Measurements from ENCODE around the gene ADAMTS18. TPM values are rescaled to one million over a fixed set of nuclear protein-coding genes. Genes with fewer than 3 reads are reported as not detected.

The ADAMTS18 gene
- total and polyA plus RNA-seq, 4 donors, result 0.03 to 5.8 (median 1.0) TPM; not detected in 1

GRCh38 chr16:77462894-77463293, 28.1 kb upstream of the ADAMTS18 start:
- H3K4me1 ChIP-seq (ENCODE audit: control insufficient read depth in 1 of 2, insufficient read depth in 2 of 2, low read length in 2 of 2), result no peaks in the 10 kb centered on the region
- no peaks in the 10 kb centered on the region for H3K9me3 ChIP-seq (ENCODE audit: control insufficient read depth, low read length)
- no peak for ATAC-seq (ENCODE audit: low FRiP score)
- intact Hi-C loops (cut with DNase I), result no loop called here
- no peak overlapping the region for H3K27ac ChIP-seq (ENCODE audit: low read depth in 1 of 2, low read length in 2 of 2)
- no peak overlapping the region for H3K4me3 ChIP-seq (ENCODE audit: low read length in 2 of 2)
- WGBS, 2 donors, result 11 to 14% methylated on average over 3 of the region's 3 CpGs
- DNase-seq, result no peak
- H3K36me3 ChIP-seq (ENCODE audit: control insufficient read depth in 1 of 2, insufficient read depth in 2 of 2, low read length in 1 of 2), result no peaks in the 10 kb centered on the region
- no peaks in the 10 kb centered on the region for H3K27me3 ChIP-seq (ENCODE audit: control insufficient read depth in 1 of 2, insufficient read depth in 2 of 2, low read length in 1 of 2)

- Histone ChIP-seq H3K9me3 (ENCODE audit: control insufficient read depth, low read length) (no peaks in the 10 kb centered on the region), H3K4me1 (ENCODE audit: control insufficient read depth in 1 of 2, insufficient read depth in 2 of 2, low read length in 2 of 2) (no peaks in the 10 kb centered on the region), H3K36me3 (ENCODE audit: control insufficient read depth in 1 of 2, insufficient read depth in 2 of 2, low read length in 1 of 2) (no peaks in the 10 kb centered on the region), H3K4me3 (ENCODE audit: low read length in 2 of 2) (no peak overlapping the region), H3K27ac (ENCODE audit: low read depth in 1 of 2, low read length in 2 of 2) (no peak overlapping the region), H3K27me3 (ENCODE audit: control insufficient read depth in 1 of 2, insufficient read depth in 2 of 2, low read length in 1 of 2) (no peaks in the 10 kb centered on the region)
- WGBS, 2 donors, result 34 to 43% methylated on average over 3 of the region's 3 CpGs
- DNase-seq (no peak), ATAC-seq (ENCODE audit: low FRiP score) (no peak)
- intact Hi-C loops (cut with DNase I), result no loop called here
These were observed 24.9 kb upstream of the ADAMTS18 start for GRCh38 chr16:77459534-77460254.

DNA sequence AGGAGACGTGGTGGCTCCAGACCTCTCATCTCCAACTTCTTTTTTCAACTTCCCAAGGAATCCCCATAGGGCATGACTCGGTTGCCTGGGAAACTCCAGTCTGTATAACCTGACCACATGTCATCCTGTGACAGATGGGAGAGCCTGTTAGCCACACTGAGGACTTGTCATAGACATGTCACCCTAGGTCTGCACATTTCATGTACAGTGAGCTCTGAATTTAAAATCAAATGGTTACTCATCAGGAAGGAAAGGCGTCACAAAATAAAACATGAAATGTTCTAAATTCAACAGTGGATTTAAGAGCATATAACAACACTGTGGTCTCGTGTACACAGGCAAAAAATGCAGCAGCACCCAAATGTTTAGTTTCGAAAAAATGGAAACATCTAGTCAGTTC, 22.2 kb upstream of the ADAMTS18 start:
- ATAC-seq (ENCODE audit: low FRiP score), result no peak
- WGBS, 2 donors, result 5 to 22% methylated on average over 5 of the region's 5 CpGs
- H3K27ac ChIP-seq (ENCODE audit: low read depth in 1 of 2, low read length in 2 of 2), result no peak overlapping the region
- intact Hi-C loops (cut with DNase I), result no loop called here
- H3K36me3 ChIP-seq (ENCODE audit: control insufficient read depth in 1 of 2, insufficient read depth in 2 of 2, low read length in 1 of 2), result no peaks in the 10 kb centered on the region
- no peak overlapping the region for H3K4me3 ChIP-seq (ENCODE audit: low read length in 2 of 2)
- H3K4me1 ChIP-seq (ENCODE audit: control insufficient read depth in 1 of 2, insufficient read depth in 2 of 2, low read length in 2 of 2), result no peaks in the 10 kb centered on the region
- no peaks in the 10 kb centered on the region for H3K9me3 ChIP-seq (ENCODE audit: control insufficient read depth, low read length)
- no peaks in the 10 kb centered on the region for H3K27me3 ChIP-seq (ENCODE audit: control insufficient read depth in 1 of 2, insufficient read depth in 2 of 2, low read length in 1 of 2)
- DNase-seq, result no peak

DNA sequence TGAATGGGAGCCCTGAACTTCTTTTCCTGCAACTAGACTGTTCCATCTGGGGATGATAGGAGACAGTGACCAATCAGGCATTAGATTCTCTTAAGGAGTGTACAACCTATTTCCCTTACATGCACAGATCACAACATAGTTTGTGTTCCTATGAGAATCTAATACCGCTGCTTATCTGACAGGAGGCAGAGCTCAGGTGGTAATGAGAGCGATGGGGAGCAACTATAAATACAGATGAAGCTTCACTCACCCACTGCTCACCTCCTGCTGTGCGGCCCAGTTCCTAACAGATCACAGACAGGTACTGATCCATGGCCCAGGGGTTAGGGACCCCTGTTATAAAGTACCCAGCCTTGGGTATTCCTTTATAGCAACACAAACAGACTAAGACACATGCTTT, 17.4 kb upstream of the ADAMTS18 start:
- intact Hi-C loops (cut with DNase I), result no loop called here
- 93 to 97% methylated on average over 3 of the region's 3 CpGs for WGBS, 2 donors
- DNase-seq (no peak), ATAC-seq (ENCODE audit: low FRiP score) (no peak)
- no peak overlapping the region for H3K4me3 ChIP-seq (ENCODE audit: low read length in 2 of 2)
- H3K4me1 ChIP-seq (ENCODE audit: control insufficient read depth in 1 of 2, insufficient read depth in 2 of 2, low read length in 2 of 2), result no peaks in the 10 kb centered on the region
- H3K36me3 ChIP-seq (ENCODE audit: control insufficient read depth in 1 of 2, insufficient read depth in 2 of 2, low read length in 1 of 2), result no peaks in the 10 kb centered on the region
- H3K9me3 ChIP-seq (ENCODE audit: control insufficient read depth, low read length), result no peaks in the 10 kb centered on the region
- no peak overlapping the region for H3K27ac ChIP-seq (ENCODE audit: low read depth in 1 of 2, low read length in 2 of 2)
- H3K27me3 ChIP-seq (ENCODE audit: control insufficient read depth in 1 of 2, insufficient read depth in 2 of 2, low read length in 1 of 2), result no peaks in the 10 kb centered on the region

DNA sequence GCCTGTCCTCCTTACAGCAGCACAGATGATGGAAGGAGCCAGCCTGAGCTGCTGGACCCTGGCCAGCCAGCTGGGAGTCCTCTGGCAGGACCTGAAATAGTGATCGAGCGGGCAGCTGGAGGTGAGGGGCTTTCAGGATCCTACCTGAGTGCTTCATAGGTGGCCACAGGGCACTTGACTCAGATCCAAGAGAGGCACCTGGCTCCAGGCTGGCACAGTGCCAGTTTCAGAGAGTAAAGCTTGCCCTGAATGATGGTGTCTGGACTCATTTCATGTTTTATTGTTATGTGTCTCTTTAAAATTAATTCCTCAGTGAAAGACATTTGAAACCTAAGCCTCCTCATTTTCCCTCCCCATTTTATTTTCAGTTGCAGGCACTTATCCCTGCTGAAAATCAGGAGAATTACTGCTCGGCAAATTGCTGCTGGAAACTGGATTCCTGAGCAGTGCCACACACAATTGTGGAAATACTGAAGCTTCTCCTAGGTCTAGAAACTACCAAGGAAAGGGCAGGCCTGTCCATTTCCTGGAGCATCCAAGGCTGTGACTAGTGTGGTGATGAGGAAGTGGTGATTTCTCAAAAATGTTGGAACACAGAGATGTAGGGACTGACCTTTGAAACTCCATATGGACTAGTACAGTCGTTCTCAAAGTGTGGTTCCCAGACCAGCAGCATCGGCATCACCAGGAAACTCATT, 16.1 kb upstream of the ADAMTS18 start:
- H3K4me1 ChIP-seq (ENCODE audit: control insufficient read depth in 1 of 2, insufficient read depth in 2 of 2, low read length in 2 of 2), result no peaks in the 10 kb centered on the region
- no peaks in the 10 kb centered on the region for H3K27me3 ChIP-seq (ENCODE audit: control insufficient read depth in 1 of 2, insufficient read depth in 2 of 2, low read length in 1 of 2)
- ATAC-seq (ENCODE audit: low FRiP score), result no peak
- H3K9me3 ChIP-seq (ENCODE audit: control insufficient read depth, low read length), result no peaks in the 10 kb centered on the region
- 32 to 35% methylated on average over 5 of the region's 5 CpGs for WGBS, 2 donors
- intact Hi-C loops (cut with DNase I), result no loop called here
- H3K4me3 ChIP-seq (ENCODE audit: low read length in 2 of 2), result no peak overlapping the region
- no peak overlapping the region for H3K27ac ChIP-seq (ENCODE audit: low read depth in 1 of 2, low read length in 2 of 2)
- DNase-seq, result no peak
- no peaks in the 10 kb centered on the region for H3K36me3 ChIP-seq (ENCODE audit: control insufficient read depth in 1 of 2, insufficient read depth in 2 of 2, low read length in 1 of 2)

- DNase-seq (no peak), ATAC-seq (ENCODE audit: low FRiP score) (no peak)
- Histone ChIP-seq H3K36me3 (ENCODE audit: control insufficient read depth in 1 of 2, insufficient read depth in 2 of 2, low read length in 1 of 2) (no peaks in the 10 kb centered on the region), H3K4me1 (ENCODE audit: control insufficient read depth in 1 of 2, insufficient read depth in 2 of 2, low read length in 2 of 2) (no peaks in the 10 kb centered on the region), H3K4me3 (ENCODE audit: low read length in 2 of 2) (no peak overlapping the region), H3K9me3 (ENCODE audit: control insufficient read depth, low read length) (no peaks in the 10 kb centered on the region), H3K27ac (ENCODE audit: low read depth in 1 of 2, low read length in 2 of 2) (no peak overlapping the region), H3K27me3 (ENCODE audit: control insufficient read depth in 1 of 2, insufficient read depth in 2 of 2, low read length in 1 of 2) (no peaks in the 10 kb centered on the region)
- intact Hi-C loops (cut with DNase I), result no loop called here
These were observed 14.4 kb upstream of the ADAMTS18 start for GRCh38 chr16:77449208-77449607.

DNA sequence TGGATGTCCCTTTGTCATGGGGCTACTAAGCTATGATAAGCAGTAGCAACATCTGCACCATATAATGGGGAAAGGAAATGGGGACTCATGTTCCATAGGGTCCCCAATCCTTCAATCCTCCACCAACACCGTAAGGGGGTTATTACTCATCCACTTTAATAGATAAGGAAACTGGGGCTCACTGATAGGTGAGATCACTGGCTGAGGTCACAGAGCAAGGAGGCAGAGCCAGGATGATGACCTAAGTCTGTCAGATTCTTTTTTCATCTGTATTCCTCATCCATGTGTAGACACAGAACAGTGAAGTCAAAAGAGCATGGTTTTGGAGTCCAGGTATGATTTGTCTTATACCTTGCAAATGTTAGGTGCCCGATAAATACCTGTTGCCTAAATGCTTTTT, 10.5 kb upstream of the ADAMTS18 start:
- Histone ChIP-seq H3K4me3 (ENCODE audit: low read length in 2 of 2) (no peak overlapping the region), H3K36me3 (ENCODE audit: control insufficient read depth in 1 of 2, insufficient read depth in 2 of 2, low read length in 1 of 2) (no peaks in the 10 kb centered on the region), H3K9me3 (ENCODE audit: control insufficient read depth, low read length) (no peaks in the 10 kb centered on the region), H3K27me3 (ENCODE audit: control insufficient read depth in 1 of 2, insufficient read depth in 2 of 2, low read length in 1 of 2) (peaks cover 0 to 2% of the 10 kb centered on the region in 2 donors), H3K27ac (ENCODE audit: low read depth in 1 of 2, low read length in 2 of 2) (no peak overlapping the region), H3K4me1 (ENCODE audit: control insufficient read depth in 1 of 2, insufficient read depth in 2 of 2, low read length in 2 of 2) (no peaks in the 10 kb centered on the region)
- whole genome bisulfite sequencing, 2 donors, result 73 to 79% methylated on average over 2 of the region's 2 CpGs
- no peak for ATAC-seq (ENCODE audit: low FRiP score)
- no peak for DNase-seq
- intact Hi-C loops (cut with DNase I), result no loop called here

GRCh38 chr16:77444147-77444460, 9.3 kb upstream of the ADAMTS18 start:
- H3K9me3 ChIP-seq (ENCODE audit: control insufficient read depth, low read length), result no peaks in the 10 kb centered on the region
- no peaks in the 10 kb centered on the region for H3K36me3 ChIP-seq (ENCODE audit: control insufficient read depth in 1 of 2, insufficient read depth in 2 of 2, low read length in 1 of 2)
- 23 to 32% methylated on average over 1 of the region's 1 CpG for WGBS, 2 donors
- no peaks in the 10 kb centered on the region for H3K4me1 ChIP-seq (ENCODE audit: control insufficient read depth in 1 of 2, insufficient read depth in 2 of 2, low read length in 2 of 2)
- H3K4me3 ChIP-seq (ENCODE audit: low read length in 2 of 2), result no peak overlapping the region
- no peak overlapping the region for H3K27ac ChIP-seq (ENCODE audit: low read depth in 1 of 2, low read length in 2 of 2)
- DNase-seq (no peak), ATAC-seq (ENCODE audit: low FRiP score) (no peak)
- intact Hi-C loops (cut with DNase I), result no loop called here
- peaks cover 0 to 2% of the 10 kb centered on the region in 2 donors for H3K27me3 ChIP-seq (ENCODE audit: control insufficient read depth in 1 of 2, insufficient read depth in 2 of 2, low read length in 1 of 2)
